Transverse colon (tissue), 3 donors: ENCODE measurements around the gene MFF.

ENCODE experiments used
- POLR2A ChIP-seq: fragments of 450-650 bp; IDR thresholded peaks from one replicate; pipeline ENCODE4 v1.6.1; 2016; ENCODE audit warnings: antibody characterized with exemption, mild to moderate bottlenecking, moderate library complexity
- TF ChIP-seq, protein P1 (sequence below), 5 experiments: fragments of 200-600 bp in 3 of 5; fragments of 450-650 bp in 2 of 5; sonication (generic) in 3 of 5; IDR thresholded peaks; 1 replicate in 2 of 5; 2 replicates in 3 of 5; pipeline ENCODE4 v1.5.1; 2016 to 2017; ENCODE audit warnings: antibody characterized with exemption in 5 of 5, inconsistent platforms in 3 of 5, mild to moderate bottlenecking in 2 of 5, moderate library complexity in 1 of 5

DNA sequence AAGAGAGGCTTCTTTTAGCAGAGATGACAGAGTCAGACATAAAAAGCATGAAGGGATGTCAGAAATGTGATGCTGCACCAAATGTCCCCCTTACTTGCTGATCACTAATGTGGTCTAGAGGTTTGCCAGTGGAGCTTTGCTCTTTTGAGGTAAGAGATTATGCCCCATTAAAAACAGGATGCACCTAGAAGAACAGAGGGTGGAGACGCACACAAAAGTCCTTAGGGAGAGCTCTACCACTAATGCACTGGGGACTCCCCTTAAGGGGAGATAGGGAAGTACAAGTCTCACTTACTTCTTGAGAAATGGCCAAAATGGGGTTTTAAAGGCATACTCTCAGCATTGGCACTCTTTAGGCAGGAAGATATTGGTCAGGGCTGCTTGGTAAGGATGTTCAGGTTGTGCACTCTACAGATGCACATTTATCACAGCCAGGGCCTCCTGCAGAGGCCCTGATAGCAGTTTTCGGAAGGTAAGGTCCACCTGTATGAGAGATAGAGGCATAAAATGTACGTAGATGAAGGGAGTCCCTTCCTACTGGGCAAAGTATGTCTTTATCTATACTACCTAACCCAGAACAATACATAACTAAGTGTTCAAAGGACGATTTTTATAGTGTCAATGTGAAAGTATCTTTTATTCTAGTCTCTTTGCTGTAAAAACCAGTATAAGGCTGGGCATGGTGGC lies 79.7 kb downstream of the MFF start:
- TF ChIP-seq, protein P1, sequence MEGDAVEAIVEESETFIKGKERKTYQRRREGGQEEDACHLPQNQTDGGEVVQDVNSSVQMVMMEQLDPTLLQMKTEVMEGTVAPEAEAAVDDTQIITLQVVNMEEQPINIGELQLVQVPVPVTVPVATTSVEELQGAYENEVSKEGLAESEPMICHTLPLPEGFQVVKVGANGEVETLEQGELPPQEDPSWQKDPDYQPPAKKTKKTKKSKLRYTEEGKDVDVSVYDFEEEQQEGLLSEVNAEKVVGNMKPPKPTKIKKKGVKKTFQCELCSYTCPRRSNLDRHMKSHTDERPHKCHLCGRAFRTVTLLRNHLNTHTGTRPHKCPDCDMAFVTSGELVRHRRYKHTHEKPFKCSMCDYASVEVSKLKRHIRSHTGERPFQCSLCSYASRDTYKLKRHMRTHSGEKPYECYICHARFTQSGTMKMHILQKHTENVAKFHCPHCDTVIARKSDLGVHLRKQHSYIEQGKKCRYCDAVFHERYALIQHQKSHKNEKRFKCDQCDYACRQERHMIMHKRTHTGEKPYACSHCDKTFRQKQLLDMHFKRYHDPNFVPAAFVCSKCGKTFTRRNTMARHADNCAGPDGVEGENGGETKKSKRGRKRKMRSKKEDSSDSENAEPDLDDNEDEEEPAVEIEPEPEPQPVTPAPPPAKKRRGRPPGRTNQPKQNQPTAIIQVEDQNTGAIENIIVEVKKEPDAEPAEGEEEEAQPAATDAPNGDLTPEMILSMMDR (IDR thresholded peaks at IDR 0.05) = no peak
- TF ChIP-seq POLR2A = no peak
